MG63 (cell line): ENCODE measurements around the gene DNAH12. TPM values are rescaled to one million over a fixed set of nuclear protein-coding genes. Genes with fewer than 3 reads are reported as not detected.

Experiments used
- total RNA-seq: library from RNA; depleted of rRNA; stranded (reverse); fragments of >200 nt; shearing (Covaris generic); gene quantifications from 2 replicates; pipeline ENCODE4 v1.2.3, GENCODE V29; 2014; ENCODE audit warnings: low replicate concordance; rRNA removed

DNAH12 gene
- total RNA-seq, 1 experiment from 2014 or later, result not detected

Other genes with a start within 250 kb of the DNAH12 start
- gene PDE12, start 11.9 kb upstream of the DNAH12 start, total RNA-seq, result 4.0 and 8.8 TPM in 2 replicates
- 120 and 159 TPM in 2 replicates for gene ARF4, start 53.0 kb upstream of the DNAH12 start, total RNA-seq
- 3.6 and 17.8 TPM in 2 replicates for gene DENND6A, start 148.7 kb upstream of the DNAH12 start, total RNA-seq
- gene SLMAP, start 212.0 kb upstream of the DNAH12 start, total RNA-seq, result 25.7 and 28.2 TPM in 2 replicates